NCI-H1417 treated with DMSO at 0.1 percent for 48 hours (cell line): Measurements from ENCODE around the gene TST.
"Not testable (repeated sequence)": the region's sequence is repeated elsewhere in the genome, so short reads cannot be mapped to it uniquely, and the experiment has no call there.

Experiments used
- DNase-seq: peaks from one replicate; lab custom pipeline; 2025; lab: John Stamatoyannopoulos, UW

TST gene

GRCh38 chr22:37014415-37014806 is 4.8 kb downstream of the TST start:
- no peak for DNase-seq

- DNase-seq: no peak
Observed at GRCh38 chr22:37012956-37013355, 6.3 kb downstream of the TST start.

GRCh38 chr22:37012262-37012904 is 6.9 kb downstream of the TST start:
- no peak for DNase-seq

DNA sequence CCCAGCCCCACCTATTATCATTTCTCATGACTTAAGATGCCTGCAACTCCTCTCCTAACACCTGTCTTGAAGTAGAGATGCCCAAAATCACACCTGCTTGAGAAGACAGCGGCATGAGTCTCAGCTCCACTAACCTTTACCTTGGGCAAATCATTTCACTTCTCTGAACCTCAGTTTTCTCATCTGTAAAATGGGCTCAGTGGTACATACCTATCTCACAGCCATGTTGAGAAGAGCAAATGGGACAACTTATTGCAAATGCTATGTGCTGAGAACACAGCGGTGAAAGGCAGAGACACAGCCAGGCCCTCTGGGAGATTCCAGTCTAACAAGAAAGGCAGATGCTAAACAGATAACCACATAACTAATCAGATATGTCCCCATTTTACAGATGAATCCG is 7.8 kb downstream of the TST start:
- no peak for DNase-seq

GRCh38 chr22:37010976-37011375 is 8.3 kb downstream of the TST start:
- no peak for DNase-seq

DNA sequence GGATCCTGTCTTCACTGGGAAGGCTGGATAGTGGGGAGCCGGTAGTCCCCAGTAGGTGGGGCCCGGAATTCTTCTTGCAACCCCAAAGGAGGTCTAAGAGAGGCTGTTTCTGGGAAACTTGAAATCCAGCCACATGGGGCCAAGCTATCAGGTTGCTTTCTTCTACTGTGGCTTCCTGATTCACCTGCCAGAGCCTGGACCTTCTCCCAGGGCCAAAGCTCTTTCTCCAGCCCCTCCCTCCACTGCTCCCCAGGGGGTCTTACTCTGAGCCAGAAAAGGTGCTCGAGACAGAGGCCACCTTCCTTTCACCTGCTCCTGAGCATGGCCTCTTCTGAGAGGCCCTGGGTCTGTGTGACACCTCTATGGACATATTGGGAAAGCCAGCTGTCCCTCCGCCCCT is 9.1 kb downstream of the TST start:
- no peak for DNase-seq

DNA sequence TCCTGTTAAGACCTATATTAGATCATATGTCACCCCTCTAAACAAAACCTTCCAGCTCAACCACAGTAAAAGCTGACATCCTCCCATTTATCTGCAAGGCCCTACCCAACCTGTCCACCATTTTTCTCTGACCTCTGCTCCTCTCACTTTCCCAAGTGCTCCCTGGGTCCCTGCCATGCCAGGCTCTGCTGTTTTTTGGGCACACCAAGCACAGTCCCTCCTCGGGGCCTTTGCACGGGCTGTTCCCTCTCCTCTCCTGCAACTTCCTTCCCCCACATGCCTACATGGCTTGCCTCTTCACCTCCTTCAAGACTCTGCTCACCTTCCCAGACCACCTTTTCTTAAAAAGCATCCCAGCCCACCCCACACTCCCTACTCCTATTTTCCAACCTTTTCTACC is 9.8 kb downstream of the TST start:
- no peak for DNase-seq

DNA sequence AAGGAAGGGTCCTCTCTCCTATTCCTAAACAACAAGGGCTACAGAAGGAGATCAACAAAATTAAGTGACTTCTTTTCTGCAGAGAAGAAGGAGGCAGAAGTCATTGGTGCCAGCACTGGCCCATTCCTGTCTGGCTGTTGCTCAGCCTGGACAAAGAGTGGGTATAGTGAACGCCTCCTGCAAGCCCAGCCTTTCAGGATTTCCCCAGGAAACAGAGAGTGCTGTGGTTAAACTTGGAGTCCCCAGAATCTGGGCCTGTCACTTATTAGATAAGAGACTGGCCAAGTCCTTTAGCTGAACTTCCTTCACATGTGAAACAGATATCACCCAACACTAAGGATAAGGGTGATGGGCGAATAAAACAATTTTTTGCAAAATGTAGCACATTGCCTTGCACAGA is 10.9 kb downstream of the TST start:
- no peak for DNase-seq

DNA sequence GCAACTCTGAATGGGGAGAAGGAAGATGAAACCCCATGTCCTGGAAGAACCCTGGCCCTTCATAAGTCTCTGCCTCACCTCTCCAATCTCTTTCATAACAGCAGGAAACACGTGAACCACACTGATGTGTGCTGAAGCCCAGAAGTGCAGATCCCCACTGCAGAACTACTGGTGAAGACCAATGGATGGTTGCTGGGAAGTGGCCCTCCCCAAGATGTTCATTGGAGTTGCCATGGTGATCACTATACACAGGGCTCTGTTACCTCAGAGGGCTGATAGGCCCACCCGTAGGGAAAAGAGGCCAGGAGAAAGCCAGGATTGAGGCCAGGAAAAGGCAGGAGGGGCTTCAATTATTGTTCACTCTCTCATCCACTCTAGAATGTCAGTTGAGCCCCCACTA is 11.6 kb downstream of the TST start:
- DNase-seq: no peak

DNA sequence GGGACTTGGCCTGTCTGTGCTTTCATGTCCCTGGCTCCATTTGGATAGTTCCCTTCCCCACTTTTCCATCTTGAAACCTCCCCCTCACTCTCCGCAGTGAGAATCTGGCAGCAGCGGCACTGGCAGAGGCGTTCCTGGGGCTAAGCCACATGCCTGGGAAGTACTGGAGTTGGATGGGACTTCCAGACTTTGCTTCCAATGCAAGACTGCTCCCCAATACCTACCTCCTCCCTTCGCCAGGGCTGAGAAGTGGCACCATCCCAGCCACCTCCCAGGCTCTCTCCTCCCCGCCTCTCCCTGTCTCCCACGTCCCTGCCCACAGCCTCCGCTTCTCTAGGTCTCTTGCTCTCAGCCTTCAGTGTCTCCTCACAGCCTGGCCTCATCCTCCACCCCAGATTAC is 16.6 kb downstream of the TST start:
- DNase-seq: no peak

DNA sequence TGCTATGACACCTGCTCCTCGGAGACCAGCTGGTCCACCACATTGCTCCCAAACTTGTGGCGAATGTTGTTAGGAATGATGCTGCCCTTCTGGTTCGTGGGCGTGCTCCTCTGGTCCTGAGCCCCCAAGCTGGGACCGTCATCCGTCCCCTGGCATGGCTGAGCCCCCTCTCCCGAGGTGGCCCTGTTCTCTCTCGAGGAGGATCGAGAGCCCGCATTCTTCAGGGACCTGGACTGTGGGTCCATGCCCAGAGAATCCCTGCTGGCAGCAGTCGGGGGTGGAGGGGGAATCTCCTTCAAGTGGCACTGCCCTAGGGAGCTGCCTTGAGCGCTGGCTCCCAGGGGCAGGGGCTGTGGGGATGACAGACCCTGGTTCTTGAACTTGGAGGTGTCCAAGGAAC is 17.4 kb downstream of the TST start:
- no peak for DNase-seq

DNA sequence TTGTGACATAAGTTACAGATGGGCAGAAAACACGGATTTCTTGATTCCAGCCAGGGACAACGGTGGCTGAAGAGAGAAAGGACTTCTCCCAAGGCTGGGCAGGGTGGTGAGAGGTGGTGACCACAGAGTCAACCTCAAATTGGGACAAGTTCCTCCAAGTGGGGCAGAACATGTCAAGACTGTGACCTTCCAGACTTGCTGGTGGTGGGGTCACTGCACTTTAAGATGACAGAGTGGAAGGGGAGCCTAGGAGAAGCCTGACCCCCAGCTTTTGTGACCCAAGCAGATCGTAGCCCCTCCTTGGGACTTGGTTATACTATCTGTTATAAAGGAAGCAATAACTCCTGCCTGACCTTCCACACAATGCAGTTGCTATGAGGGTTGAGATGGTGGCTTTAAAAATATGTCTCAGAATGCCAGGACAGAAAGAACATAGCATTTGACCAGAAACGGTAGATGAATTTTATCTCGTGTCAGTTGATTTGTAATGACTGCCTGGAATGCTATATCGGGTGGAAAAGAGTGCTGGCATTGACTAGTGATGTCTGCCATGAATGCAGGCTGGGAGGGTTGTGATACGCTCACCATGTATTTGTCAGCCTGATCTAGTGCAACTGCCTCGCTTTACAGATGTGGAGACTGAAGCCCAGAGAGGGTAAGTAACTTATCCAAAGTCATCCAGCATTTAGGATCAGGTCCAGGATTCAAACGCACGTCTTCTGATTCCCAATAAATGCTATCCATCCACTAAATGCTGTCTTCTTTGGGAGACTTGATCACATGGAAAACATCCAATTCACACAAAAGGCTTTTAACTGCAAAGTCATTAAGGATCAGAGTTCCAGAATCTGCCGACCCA is 18.3 kb downstream of the TST start:
- DNase-seq: no peak

- DNase-seq: no peak
Observed at GRCh38 chr22:36999463-36999862, 19.8 kb downstream of the TST start.

GRCh38 chr22:36998620-36999351 is 20.5 kb downstream of the TST start:
- no peak for DNase-seq

GRCh38 chr22:36997746-36998145 is 21.5 kb downstream of the TST start:
- no peak for DNase-seq

DNA sequence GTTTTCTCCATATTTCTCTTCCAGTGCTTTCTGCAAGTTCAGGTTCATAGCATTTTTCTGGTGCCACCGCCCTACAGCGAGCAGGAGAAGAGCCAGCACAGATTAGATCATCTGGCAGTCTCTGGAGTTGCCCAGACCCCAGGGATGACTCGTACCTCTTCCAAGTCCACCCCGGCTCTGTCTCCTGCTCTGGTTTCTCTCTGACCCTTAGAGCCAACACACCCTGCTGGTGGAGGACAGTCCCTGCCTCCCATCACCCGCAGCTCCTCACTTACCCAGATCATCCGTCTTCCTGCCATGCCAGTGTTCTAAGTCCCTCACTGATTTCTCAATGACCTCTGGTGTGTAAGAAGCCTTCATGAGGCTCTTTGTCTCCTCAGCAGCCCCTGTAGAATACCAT is 28.0 kb downstream of the TST start:
- no peak for DNase-seq

- no peak for DNase-seq
Observed at GRCh38 chr22:36990457-36990856, 28.8 kb downstream of the TST start.

DNA sequence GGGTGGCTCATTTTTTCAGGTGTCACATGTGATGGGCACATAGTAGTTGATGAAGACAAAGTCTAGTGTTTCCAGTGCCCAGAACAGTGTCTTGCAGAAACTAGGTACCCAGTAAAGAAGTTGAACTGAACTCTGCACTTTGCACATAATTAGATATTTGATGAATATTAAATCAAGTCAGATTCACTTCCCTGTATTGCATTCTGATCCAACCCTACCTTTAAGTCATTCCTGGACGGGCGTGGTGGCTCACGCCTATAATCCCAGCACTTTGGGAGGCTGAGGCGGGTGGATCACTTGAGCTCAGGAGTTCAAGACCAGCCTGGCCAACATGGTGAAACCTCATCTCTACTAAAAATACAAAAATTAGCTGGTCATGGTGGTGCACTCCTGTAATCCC is 30.2 kb downstream of the TST start:
- DNase-seq: not testable (repeated sequence)

- DNase-seq: no peak
Observed at GRCh38 chr22:36988075-36988832, 31.0 kb downstream of the TST start.

DNA sequence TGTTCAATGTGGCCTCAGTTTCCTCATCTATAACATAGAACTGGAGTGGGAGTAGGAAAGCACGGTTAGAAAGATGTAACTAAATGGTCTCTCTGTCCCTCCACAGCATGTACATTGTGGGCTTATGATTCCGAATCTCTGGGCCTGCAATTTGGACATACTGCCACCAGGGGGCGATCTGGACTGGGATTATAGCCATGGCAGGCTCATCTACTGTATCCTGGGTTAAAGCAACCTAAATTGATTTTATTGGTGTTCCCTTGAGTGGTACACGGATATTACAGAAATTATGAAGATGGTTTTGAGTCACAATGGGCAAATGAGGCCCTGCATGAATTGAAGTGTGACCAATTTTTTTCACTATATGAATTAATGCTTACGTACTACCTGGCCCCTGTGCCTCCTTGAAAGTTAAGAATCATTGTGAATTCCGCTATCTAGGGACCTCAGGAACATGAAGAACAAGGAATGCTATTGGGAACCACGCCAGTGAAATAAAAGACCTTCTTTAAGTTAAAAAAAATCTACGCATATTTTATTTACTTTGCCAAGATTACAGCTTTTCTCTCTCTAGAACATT is 32.9 kb downstream of the TST start:
- DNase-seq: no peak

DNA sequence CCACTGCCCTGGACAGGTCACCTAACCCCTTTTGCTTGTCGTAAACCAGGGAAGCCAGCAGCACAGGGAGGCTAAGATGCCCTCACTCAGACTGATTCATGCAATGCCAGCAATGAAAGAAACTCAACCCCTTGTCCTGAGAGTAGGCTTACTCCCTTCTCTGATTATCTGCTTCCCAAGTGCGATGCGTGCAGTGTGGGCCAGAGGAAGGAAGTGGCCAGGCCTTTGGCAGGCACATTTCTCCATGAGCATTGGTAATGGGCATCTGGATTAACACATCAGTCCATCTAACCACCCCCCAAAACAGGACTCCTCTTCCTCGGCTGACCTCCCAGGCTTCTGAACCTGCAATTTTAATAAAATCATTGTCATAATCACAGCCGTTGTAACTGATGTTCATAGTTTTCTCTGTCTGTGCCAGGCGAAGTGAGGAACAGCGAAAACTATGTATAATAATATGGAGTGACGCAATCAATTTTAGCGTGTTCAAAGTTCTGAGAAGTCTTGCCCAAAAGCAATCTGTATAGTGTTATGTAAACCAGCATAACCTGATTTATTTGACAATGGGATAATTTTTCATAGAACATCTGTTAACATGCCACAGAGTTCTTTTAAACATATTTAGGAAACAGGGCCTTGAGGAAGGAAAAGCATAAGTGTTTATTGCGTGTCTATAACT is 33.9 kb downstream of the TST start:
- no peak for DNase-seq
